GM21515 (cell line): Measurements from ENCODE around the gene COX8A.

Experiments used
- ATAC-seq: cut with Tn5 transposase; IDR thresholded peaks from one replicate; pipeline ENCODE4 v1.9.1; 2021; ENCODE audit not compliant: unreplicated experiment

Gene COX8A

GRCh38 chr11:64019106-64020037 lies 45.0 kb downstream of the COX8A start:
- ATAC-seq = no peak

- no peak for ATAC-seq
These were observed 46.7 kb downstream of the COX8A start for GRCh38 chr11:64020976-64021756.

- no peak for ATAC-seq
These were observed 47.3 kb downstream of the COX8A start for GRCh38 chr11:64021757-64022093.

GRCh38 chr11:64022125-64022784 lies 47.8 kb downstream of the COX8A start:
- no peak for ATAC-seq

- no peak for ATAC-seq
These were observed 49.6 kb downstream of the COX8A start for GRCh38 chr11:64023712-64024710.

- ATAC-seq = no peak
These were observed 50.8 kb downstream of the COX8A start for GRCh38 chr11:64025205-64025604.
